HEK293T (cell line): ENCODE data around the gene SPEM2.

Source experiments
- BHLHE40 ChIP-seq: fragments of 450-650 bp; IDR thresholded peaks from 2 replicates; pipeline ENCODE4 v1.6.1; 2016; ENCODE audit warnings: mild to moderate bottlenecking, moderate library complexity, borderline replicate concordance
- ELF4 ChIP-seq: fragments of 450-650 bp; IDR thresholded peaks from 2 replicates; pipeline ENCODE4 v1.6.1; 2017; ENCODE audit warnings: antibody characterized with exemption
- FOXA1 ChIP-seq: fragments of 450-650 bp; IDR thresholded peaks from 2 replicates; pipeline ENCODE4 v1.6.1; 2016; ENCODE audit warnings: mild to moderate bottlenecking
- FOXM1 ChIP-seq: fragments of 450-650 bp; IDR thresholded peaks from 2 replicates; pipeline ENCODE4 v1.6.1; 2017; ENCODE audit warnings: mild to moderate bottlenecking, borderline replicate concordance
- HDGF ChIP-seq: fragments of 450-650 bp; IDR thresholded peaks from 2 replicates; pipeline ENCODE4 v1.6.1; 2017; ENCODE audit warnings: antibody characterized with exemption, borderline replicate concordance
- LEF1 ChIP-seq: fragments of 450-650 bp; IDR thresholded peaks from 2 replicates; pipeline ENCODE4 v1.6.1; 2017; ENCODE audit warnings: mild to moderate bottlenecking, borderline replicate concordance
- SP1 ChIP-seq: fragments of 450-650 bp; IDR thresholded peaks from 2 replicates; pipeline ENCODE4 v1.6.1; 2017
- SUZ12 ChIP-seq: fragments of 450-650 bp; IDR thresholded peaks from 2 replicates; pipeline ENCODE4 v1.6.1; 2016; ENCODE audit warnings: mild to moderate bottlenecking

DNA sequence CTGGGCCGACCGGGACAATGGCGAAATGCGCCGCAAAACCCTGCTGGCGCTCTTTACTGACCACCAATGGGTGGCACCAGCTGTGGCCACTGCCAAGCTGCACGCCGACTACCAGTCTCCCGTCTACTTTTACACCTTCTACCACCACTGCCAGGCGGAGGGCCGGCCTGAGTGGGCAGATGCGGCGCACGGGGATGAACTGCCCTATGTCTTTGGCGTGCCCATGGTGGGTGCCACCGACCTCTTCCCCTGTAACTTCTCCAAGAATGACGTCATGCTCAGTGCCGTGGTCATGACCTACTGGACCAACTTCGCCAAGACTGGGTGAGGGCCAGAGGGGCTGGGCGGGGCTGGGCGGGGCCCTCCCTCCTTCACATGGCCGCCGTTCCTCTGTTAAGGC, 9.6 kb upstream of the SPEM2 start:
- TF ChIP-seq SUZ12 (no peak), LEF1 (no peak), HDGF (no peak), FOXA1 (no peak), BHLHE40 (no peak), FOXM1 (no peak), ELF4 (no peak), SP1 (no peak)
